ENCODE measurements around the gene TMED9. TPM values are rescaled to one million over a fixed set of nuclear protein-coding genes. Genes with fewer than 3 reads are reported as not detected.

The TMED9 gene
- total RNA-seq, 1 donor from 2014 or later, result 290 TPM

DNA sequence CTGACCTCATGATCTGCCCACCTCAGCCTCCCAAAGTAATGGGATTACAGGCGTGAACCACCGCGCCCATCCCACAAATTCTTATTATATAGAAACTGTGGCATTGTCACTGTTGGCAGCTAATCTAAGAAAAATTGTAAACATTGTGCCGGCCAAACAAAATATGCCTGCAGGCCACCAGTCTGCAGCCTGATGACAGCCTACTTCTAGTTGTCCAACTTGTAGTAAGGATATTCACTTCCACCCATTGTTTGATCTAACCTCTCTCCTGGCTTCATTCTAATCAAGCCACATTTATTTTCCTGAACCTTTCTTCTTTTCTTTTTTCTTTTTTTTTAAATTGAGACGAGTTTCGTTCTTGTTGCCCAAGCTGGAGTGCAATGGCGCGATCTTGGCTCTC is 13.7 kb upstream of the TMED9 start:
- H3K36me3 Mint-ChIP-seq (ENCODE audit: low read depth), result no peaks in the 10 kb centered on the region
- no peak overlapping the region for H3K4me3 Mint-ChIP-seq (ENCODE audit: unreplicated experiment)
- DNase-seq (ENCODE audit: low spot score), result no peak
- no peak overlapping the region for H3K27ac Mint-ChIP-seq (ENCODE audit: unreplicated experiment)
- H3K4me1 Mint-ChIP-seq (ENCODE audit: low read depth), result no peaks in the 10 kb centered on the region
- peaks cover 12% of the 10 kb centered on the region for H3K27me3 Mint-ChIP-seq (ENCODE audit: low read depth)
- TF ChIP-seq, protein P1, sequence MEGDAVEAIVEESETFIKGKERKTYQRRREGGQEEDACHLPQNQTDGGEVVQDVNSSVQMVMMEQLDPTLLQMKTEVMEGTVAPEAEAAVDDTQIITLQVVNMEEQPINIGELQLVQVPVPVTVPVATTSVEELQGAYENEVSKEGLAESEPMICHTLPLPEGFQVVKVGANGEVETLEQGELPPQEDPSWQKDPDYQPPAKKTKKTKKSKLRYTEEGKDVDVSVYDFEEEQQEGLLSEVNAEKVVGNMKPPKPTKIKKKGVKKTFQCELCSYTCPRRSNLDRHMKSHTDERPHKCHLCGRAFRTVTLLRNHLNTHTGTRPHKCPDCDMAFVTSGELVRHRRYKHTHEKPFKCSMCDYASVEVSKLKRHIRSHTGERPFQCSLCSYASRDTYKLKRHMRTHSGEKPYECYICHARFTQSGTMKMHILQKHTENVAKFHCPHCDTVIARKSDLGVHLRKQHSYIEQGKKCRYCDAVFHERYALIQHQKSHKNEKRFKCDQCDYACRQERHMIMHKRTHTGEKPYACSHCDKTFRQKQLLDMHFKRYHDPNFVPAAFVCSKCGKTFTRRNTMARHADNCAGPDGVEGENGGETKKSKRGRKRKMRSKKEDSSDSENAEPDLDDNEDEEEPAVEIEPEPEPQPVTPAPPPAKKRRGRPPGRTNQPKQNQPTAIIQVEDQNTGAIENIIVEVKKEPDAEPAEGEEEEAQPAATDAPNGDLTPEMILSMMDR (IDR thresholded peaks at IDR 0.05), result no peak
- peaks cover 3% of the 10 kb centered on the region for H3K9me3 Mint-ChIP-seq (ENCODE audit: low read depth)

DNA sequence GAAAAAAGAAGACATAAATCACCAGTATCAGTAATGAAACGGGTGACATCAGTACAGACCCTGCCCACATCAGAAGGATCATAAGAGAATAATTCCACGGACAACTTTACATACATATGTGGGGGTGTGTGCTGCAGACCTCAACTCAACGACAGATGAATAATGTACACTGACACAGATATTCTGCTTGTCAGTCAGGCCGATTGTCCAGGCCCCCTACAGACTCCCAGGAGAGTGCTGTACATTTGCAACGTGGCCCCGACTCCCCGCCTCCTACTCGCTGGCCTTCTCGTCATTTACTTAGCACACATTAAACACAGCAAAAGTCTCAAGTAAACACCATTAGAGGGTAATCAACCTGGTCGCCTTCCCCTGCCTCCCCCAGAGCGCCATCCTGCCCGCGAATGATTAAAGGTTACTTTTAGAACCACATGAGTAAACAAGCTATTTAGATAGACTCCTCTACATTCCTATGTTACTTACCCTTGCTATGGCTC is 3.5 kb upstream of the TMED9 start:
- Mint-ChIP-seq H3K4me3 (ENCODE audit: unreplicated experiment) (no peak overlapping the region), H3K27ac (ENCODE audit: unreplicated experiment) (no peak overlapping the region), H3K27me3 (ENCODE audit: low read depth) (peaks cover 46% of the 10 kb centered on the region), H3K9me3 (ENCODE audit: low read depth) (no peaks in the 10 kb centered on the region), H3K4me1 (ENCODE audit: low read depth) (peaks cover 13% of the 10 kb centered on the region), H3K36me3 (ENCODE audit: low read depth) (peaks cover 4% of the 10 kb centered on the region)
- TF ChIP-seq, protein P1 (IDR thresholded peaks at IDR 0.05), result no peak
- DNase-seq (ENCODE audit: low spot score), result peak; percentile 34

DNA sequence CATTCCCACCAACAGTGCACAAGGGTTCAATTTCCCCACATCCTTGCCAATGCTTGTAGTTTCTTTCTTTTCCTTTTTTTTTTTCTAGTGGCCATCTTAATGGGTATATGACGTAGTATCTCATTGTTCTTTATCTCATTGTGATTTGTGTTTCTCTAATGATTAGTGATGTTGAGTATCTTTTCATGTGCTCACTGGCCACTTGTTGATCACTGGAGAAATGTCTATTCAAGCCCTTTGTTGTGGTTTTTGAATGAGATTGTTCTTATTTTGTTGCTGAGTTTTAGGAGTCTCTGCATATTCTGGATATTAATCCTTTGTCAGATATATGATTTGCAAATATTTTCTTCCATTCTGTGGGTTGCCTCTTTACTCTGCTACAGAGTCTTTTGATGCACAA is 1.6 kb upstream of the TMED9 start:
- TF ChIP-seq, protein P1 (IDR thresholded peaks at IDR 0.05), result no peak
- Mint-ChIP-seq H3K27ac (ENCODE audit: unreplicated experiment) (no peak overlapping the region), H3K4me1 (ENCODE audit: low read depth) (peaks cover 25% of the 10 kb centered on the region), H3K4me3 (ENCODE audit: unreplicated experiment) (no peak overlapping the region), H3K27me3 (ENCODE audit: low read depth) (peaks cover 31% of the 10 kb centered on the region), H3K9me3 (ENCODE audit: low read depth) (no peaks in the 10 kb centered on the region), H3K36me3 (ENCODE audit: low read depth) (peaks cover 15% of the 10 kb centered on the region)
- no peak for DNase-seq (ENCODE audit: low spot score)

DNA sequence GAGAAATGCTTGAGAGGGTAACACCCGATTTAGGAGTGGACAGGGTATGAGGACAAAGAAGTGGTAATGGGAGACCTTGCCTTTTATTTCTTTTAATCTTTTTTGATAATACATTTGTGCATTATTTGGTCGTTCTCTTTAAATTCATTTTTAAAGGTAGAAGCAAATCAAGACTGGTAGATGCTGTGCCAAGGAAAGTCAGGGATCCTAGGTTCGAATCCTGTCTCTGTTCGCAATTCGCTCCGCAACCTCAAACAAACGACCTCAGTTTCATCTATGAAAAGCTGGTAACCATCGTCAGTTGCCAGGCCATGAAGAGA is 353 bp upstream of the TMED9 start:
- no peak for DNase-seq (ENCODE audit: low spot score)
- peaks cover 22% of the 10 kb centered on the region for H3K36me3 Mint-ChIP-seq (ENCODE audit: low read depth)
- peak overlapping the region; percentile 100 for H3K27ac Mint-ChIP-seq (ENCODE audit: unreplicated experiment)
- peak overlapping the region; percentile 100 for H3K4me3 Mint-ChIP-seq (ENCODE audit: unreplicated experiment)
- H3K4me1 Mint-ChIP-seq (ENCODE audit: low read depth), result peaks cover 33% of the 10 kb centered on the region
- TF ChIP-seq, protein P1 (IDR thresholded peaks at IDR 0.05), result no peak
- H3K27me3 Mint-ChIP-seq (ENCODE audit: low read depth), result peaks cover 23% of the 10 kb centered on the region
- no peaks in the 10 kb centered on the region for H3K9me3 Mint-ChIP-seq (ENCODE audit: low read depth)

DNA sequence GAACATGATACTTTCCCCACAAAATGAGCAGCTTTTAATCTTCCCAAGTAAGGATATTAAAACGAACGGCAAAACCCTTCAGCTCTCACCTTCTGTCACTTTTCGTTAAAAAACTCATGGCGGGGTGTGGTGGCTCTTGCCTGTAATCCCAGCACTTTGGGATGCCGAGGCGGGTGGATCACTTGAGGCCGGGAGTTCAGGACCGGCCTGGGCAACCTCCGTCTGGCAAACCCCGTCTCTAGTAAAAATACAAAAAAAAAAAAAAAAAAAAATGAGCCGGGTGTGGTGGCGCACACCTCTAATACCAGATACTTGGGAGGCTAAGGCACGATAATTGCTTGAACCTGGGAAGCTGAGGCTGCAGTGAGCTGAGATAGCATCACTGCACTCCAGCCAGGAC is 902 bp downstream of the TMED9 start:
- Mint-ChIP-seq H3K9me3 (ENCODE audit: low read depth) (no peaks in the 10 kb centered on the region), H3K4me1 (ENCODE audit: low read depth) (peaks cover 33% of the 10 kb centered on the region), H3K27ac (ENCODE audit: unreplicated experiment) (peak overlapping the region; percentile 100), H3K36me3 (ENCODE audit: low read depth) (peaks cover 22% of the 10 kb centered on the region), H3K4me3 (ENCODE audit: unreplicated experiment) (peak overlapping the region; percentile 100), H3K27me3 (ENCODE audit: low read depth) (peaks cover 23% of the 10 kb centered on the region)
- no peak for DNase-seq (ENCODE audit: low spot score)
- TF ChIP-seq, protein P1 (IDR thresholded peaks at IDR 0.05), result no peak

Data from chondrocyte (in vitro differentiated cells).